Measurements from ENCODE around the gene POLA2. TPM values are rescaled to one million over a fixed set of nuclear protein-coding genes. Genes with fewer than 3 reads are reported as not detected.
"Not testable (repeated sequence)": the region's sequence is repeated elsewhere in the genome, so short reads cannot be mapped to it uniquely, and the experiment has no call there.

Gene POLA2
- total RNA-seq, 1 experiment from 2014 or later: 25.3 TPM

DNA sequence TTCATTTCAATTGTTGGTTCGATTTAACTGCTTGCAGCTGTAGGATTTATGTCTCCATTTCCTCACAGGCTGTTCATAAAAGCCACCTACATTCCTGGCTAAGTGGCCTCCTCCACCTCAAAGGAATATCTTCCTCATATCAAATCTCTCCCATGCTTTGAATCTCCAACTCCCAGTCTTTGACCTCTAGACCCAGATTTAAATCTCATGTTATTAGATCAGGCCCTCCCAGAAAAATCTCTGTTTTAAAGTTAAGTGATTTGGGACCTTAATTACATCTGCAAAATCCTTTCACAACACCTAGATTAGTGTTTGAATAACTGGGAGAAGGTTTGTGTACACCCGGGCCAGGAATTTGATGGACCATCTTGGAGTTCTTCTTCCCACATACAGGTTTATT is 33.9 kb upstream of the POLA2 start:
- BruUV-seq (replicated peaks): no TSS peak
- TF ChIP-seq, protein P1, sequence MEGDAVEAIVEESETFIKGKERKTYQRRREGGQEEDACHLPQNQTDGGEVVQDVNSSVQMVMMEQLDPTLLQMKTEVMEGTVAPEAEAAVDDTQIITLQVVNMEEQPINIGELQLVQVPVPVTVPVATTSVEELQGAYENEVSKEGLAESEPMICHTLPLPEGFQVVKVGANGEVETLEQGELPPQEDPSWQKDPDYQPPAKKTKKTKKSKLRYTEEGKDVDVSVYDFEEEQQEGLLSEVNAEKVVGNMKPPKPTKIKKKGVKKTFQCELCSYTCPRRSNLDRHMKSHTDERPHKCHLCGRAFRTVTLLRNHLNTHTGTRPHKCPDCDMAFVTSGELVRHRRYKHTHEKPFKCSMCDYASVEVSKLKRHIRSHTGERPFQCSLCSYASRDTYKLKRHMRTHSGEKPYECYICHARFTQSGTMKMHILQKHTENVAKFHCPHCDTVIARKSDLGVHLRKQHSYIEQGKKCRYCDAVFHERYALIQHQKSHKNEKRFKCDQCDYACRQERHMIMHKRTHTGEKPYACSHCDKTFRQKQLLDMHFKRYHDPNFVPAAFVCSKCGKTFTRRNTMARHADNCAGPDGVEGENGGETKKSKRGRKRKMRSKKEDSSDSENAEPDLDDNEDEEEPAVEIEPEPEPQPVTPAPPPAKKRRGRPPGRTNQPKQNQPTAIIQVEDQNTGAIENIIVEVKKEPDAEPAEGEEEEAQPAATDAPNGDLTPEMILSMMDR (IDR thresholded peaks at IDR 0.05; ENCODE audit: insufficient read depth in 1 of 2, low read depth in 1 of 2, low read length in 1 of 2, severe bottlenecking in 1 of 2, unreplicated experiment in 1 of 2): no peak
- Histone ChIP-seq H3K27me3 (replicated peaks; ENCODE audit: control insufficient read depth, insufficient read depth, low read length) (no peaks in the 10 kb centered on the region), H3K9me3 (no peaks in the 10 kb centered on the region), H3K4me1 (peaks cover 17% of the 10 kb centered on the region), H3K4me3 (ENCODE audit: low read depth, low read length) (no peak overlapping the region), H3K36me3 (ENCODE audit: control insufficient read depth, insufficient read depth, low read length) (no peaks in the 10 kb centered on the region)
- peaks cover 9% of the 10 kb centered on the region for H3K4me1 Mint-ChIP-seq (ENCODE audit: low read depth, unreplicated experiment)
- H3K4me3 Mint-ChIP-seq (ENCODE audit: unreplicated experiment): no peak overlapping the region
- no peak for DNase-seq
- no peaks in the 10 kb centered on the region for H3K36me3 Mint-ChIP-seq (ENCODE audit: insufficient read depth, unreplicated experiment)
- ChIA-PET CTCF (interaction anchor here (0.5 kb wide), 1 partner anchor 13 kb away, joined by 6 read pairs; no protein-coding TSS in a partner anchor), POLR2A (no interaction called here)
- no peak overlapping the region for H3K27ac Mint-ChIP-seq (ENCODE audit: unreplicated experiment)
- intact Hi-C loops (cut with micrococcal nuclease; ENCODE audit: unreplicated experiment): no loop called here
- peaks cover 10% of the 10 kb centered on the region for H3K9me3 Mint-ChIP-seq (ENCODE audit: unreplicated experiment)
- no peaks in the 10 kb centered on the region for H3K27me3 Mint-ChIP-seq (ENCODE audit: insufficient read depth, unreplicated experiment)

DNA sequence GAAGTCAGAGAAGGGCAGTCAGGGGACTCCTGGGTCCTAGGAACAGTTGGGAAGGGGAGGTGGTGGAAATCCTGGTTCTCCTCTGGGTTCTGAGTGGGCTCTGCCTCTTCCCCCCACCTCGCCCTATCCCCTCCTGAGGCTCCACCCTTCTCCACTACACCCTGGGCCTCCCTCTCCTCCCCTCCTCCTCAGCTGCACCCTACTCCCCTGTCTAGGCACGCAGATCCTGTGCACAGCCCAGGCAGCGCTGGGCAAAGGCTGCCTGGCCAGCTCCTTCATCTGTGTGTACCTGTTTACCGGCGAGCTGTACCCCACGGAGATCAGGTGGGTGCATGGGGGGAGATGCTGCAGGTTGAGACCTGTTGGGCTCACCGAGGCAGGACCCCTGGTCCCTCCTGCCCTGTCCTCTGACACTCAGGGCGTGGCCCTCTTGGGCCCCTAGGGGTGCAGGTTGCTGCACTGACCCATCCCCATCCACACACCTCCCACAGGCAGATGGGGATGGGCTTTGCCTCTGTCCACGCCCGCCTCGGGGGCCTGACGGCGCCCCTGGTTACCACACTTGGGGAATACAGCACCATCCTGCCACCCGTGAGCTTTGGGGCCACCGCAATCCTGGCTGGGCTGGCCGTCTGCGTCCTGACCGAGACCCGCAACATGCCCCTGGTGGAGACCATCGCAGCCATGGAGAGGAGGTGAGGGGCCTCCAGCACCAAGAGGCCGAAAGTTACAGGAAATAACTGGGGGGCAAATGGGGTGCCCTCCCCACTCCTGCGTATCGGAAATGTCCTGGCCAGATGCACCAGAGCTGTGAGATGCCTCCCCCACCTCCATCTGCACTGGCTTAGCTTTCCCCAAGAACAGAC is 25.3 kb upstream of the POLA2 start:
- H3K36me3 ChIP-seq (ENCODE audit: control insufficient read depth, insufficient read depth, low read length): no peaks in the 10 kb centered on the region
- Mint-ChIP-seq H3K27ac (ENCODE audit: unreplicated experiment) (no peak overlapping the region), H3K9me3 (ENCODE audit: unreplicated experiment) (no peaks in the 10 kb centered on the region), H3K4me1 (ENCODE audit: low read depth, unreplicated experiment) (no peaks in the 10 kb centered on the region), H3K4me3 (ENCODE audit: unreplicated experiment) (no peak overlapping the region), H3K27me3 (ENCODE audit: insufficient read depth, unreplicated experiment) (no peaks in the 10 kb centered on the region), H3K36me3 (ENCODE audit: insufficient read depth, unreplicated experiment) (no peaks in the 10 kb centered on the region)
- H3K4me3 ChIP-seq (ENCODE audit: low read depth, low read length): no peak overlapping the region
- TF ChIP-seq, protein P1 (IDR thresholded peaks at IDR 0.05; ENCODE audit: insufficient read depth in 1 of 2, low read depth in 1 of 2, low read length in 1 of 2, severe bottlenecking in 1 of 2, unreplicated experiment in 1 of 2): no peak
- H3K4me1 ChIP-seq: no peaks in the 10 kb centered on the region
- H3K27me3 ChIP-seq (replicated peaks; ENCODE audit: control insufficient read depth, insufficient read depth, low read length): no peaks in the 10 kb centered on the region
- CTCF ChIA-PET: interaction anchor here (0.5 kb wide), 1 partner anchor 38 kb away, joined by 6 read pairs; no protein-coding TSS in a partner anchor
- intact Hi-C loops (cut with micrococcal nuclease; ENCODE audit: unreplicated experiment): no loop called here
- peaks cover 2% of the 10 kb centered on the region; the same call in 1 of the 2 replicates for H3K9me3 ChIP-seq
- no TSS peak for BruUV-seq (replicated peaks)
- POLR2A ChIA-PET: no interaction called here
- no peak for DNase-seq

DNA sequence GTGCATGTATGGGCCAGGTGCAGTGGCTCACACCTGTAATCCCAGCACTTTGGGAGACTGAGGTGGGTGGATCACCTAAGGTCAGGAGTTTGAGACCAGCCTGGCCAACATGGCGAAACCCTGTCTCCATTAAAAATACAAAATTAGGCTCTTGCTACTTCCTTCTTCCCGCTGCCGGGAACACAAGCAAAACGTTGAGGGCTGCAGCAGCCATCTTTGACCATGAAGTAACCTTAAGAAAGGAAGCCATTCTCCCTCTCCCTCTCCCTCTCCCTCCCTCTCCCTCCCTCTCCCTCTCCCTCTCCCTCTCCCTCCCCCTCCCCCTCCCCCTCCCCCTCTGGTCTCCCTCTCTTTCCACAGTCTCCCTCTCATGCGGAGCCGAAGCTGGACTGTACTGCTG is 23.5 kb upstream of the POLA2 start:
- H3K4me1 ChIP-seq; H3K27me3 Mint-ChIP-seq (ENCODE audit: insufficient read depth, unreplicated experiment); H3K36me3 Mint-ChIP-seq (ENCODE audit: insufficient read depth, unreplicated experiment); H3K27me3 ChIP-seq (replicated peaks; ENCODE audit: control insufficient read depth, insufficient read depth, low read length); H3K4me3 Mint-ChIP-seq (ENCODE audit: unreplicated experiment); H3K27ac Mint-ChIP-seq (ENCODE audit: unreplicated experiment); H3K36me3 ChIP-seq (ENCODE audit: control insufficient read depth, insufficient read depth, low read length); POLR2A ChIA-PET; BruUV-seq (replicated peaks); H3K4me1 Mint-ChIP-seq (ENCODE audit: low read depth, unreplicated experiment); intact Hi-C loops (cut with micrococcal nuclease; ENCODE audit: unreplicated experiment); H3K4me3 ChIP-seq (ENCODE audit: low read depth, low read length); DNase-seq: not testable (repeated sequence)
- peaks cover 11% of the 10 kb centered on the region for H3K9me3 Mint-ChIP-seq (ENCODE audit: unreplicated experiment)
- CTCF ChIA-PET: interaction anchor here (0.5 kb wide), 1 partner anchor 53 kb away, joined by 3 read pairs; no protein-coding TSS in a partner anchor
- H3K9me3 ChIP-seq: peaks cover 12% of the 10 kb centered on the region; the same call in 1 of the 2 replicates
